Adrenal gland (tissue), 12 donors: ENCODE results near the gene NECAB3. TPM values are rescaled to one million over a fixed set of nuclear protein-coding genes. Genes with fewer than 3 reads are reported as not detected.

Experiments used
- DNase-seq, 7 donors: peaks; one replicate each; pipeline ENCODE4 v3.0.0-alpha.2; 2019 to 2020
- H3K27ac ChIP-seq, 5 donors: fragments of 200-600 bp; sonication (generic) in 4 of 5; 1 replicate in 3 of 5; 2 replicates in 2 of 5; pipeline versions ENCODE4 v1.5.1 to v1.8.0; 2016 to 2020; ENCODE audit warnings: mild to moderate bottlenecking in 1 of 5
- H3K27me3 ChIP-seq: fragments of 200-600 bp; 2 replicates; pipeline ENCODE4 v1.8.0; 2021
- H3K36me3 ChIP-seq, 2 donors: fragments of 200-600 bp; replicated peaks in 1 of 2; 1 replicate in 1 of 2; 2 replicates in 1 of 2; pipeline versions ENCODE4 v1.5.1 to v1.8.0; 2018 to 2022
- H3K4me1 ChIP-seq, 2 donors: fragments of 200-600 bp; replicated peaks in 1 of 2; 1 replicate in 1 of 2; 2 replicates in 1 of 2; pipeline versions ENCODE4 v1.5.1 to v1.8.0; 2018 to 2021
- H3K4me3 ChIP-seq, 4 donors: fragments of 200-600 bp; sonication (generic) in 3 of 4; one replicate each; pipeline ENCODE4 v1.5.1; 2016 to 2018
- H3K9me3 ChIP-seq, 3 donors: fragments of 200-600 bp; sonication (generic) in 1 of 3; replicated peaks in 1 of 3; 1 replicate in 2 of 3; 2 replicates in 1 of 3; pipeline versions ENCODE4 v1.5.1 to v1.8.0; 2016 to 2021
- POLR2A ChIP-seq, 2 donors: fragments of 450-650 bp; IDR thresholded peaks; one replicate each; pipeline ENCODE4 v1.6.1; 2017; ENCODE audit warnings: antibody characterized with exemption in 2 of 2, mild to moderate bottlenecking in 2 of 2, moderate library complexity in 1 of 2
- WGBS, 4 donors: extraction: QIAGEN DNeasy Blood & Tissue Kit in 2 of 4; methylation state at CpG; one replicate each; pipeline versions ENCODE4 v1.1.5 to v1.1.7; 2013 to 2017; 5-methylcytosine and 5-hydroxymethylcytosine counted together
- intact Hi-C, 2 donors: fragments of 100-400 bp; cut with DNase I; formaldehyde crosslinking; loops; one replicate each; pipeline versions ENCODE4 v1.14.1 to v1.15.0; 2022 to 2023
- polyA plus RNA-seq, 3 donors: library from polyadenylated mRNA; stranded (reverse); fragments of 200-250 nt in 2 of 3; fragments of 350-450 nt in 1 of 3; fragmentation: Illumina TruSeq in 1 of 3; extraction: RNeasy Lipid Tissue Mini Kit (QIAGEN cat#74804) in 1 of 3; gene quantifications; one replicate each; pipeline ENCODE4 v1.2.3, GENCODE V29; 2013 to 2014
- total RNA-seq, 9 donors: library from RNA; depleted of rRNA in 4 of 9; stranded (reverse); fragments of >200 nt in 4 of 9; fragments of 120-200 nt in 1 of 9; fragmentation: NEBNext Ultra II Directional in 1 of 9; extraction: Animal tissue kit (Norgen Biotek cat#: 25700) in 1 of 9; gene quantifications; one replicate each; pipeline versions ENCODE4 v1.1.0 to v1.2.4, GENCODE V29; 2013 to 2023
- TF ChIP-seq, protein P1 (sequence below), 6 experiments: fragments of 450-650 bp in 4 of 6; fragments of 200-600 bp in 2 of 6; sonication (generic) in 1 of 6; IDR thresholded peaks; 1 replicate in 5 of 6; 2 replicates in 1 of 6; pipeline versions ENCODE4 v1.5.1 to v1.8.0; 2016 to 2021; ENCODE audit warnings: antibody characterized with exemption in 6 of 6, mild to moderate bottlenecking in 2 of 6, moderate library complexity in 1 of 6
- donor health status: healthy with polysubstance abuse.
- donor health status: Bipolar disorder and iron deficiency.
- donor health status: DM: yes; HTN: yes; CAD: no.
- donor health status: DM: no; HTN: no; CAD: no.
- donor health status: DM: no; HTN: no; CAD: no.
- donor health status: DM: yes; HTN: yes; CAD: no.

NECAB3 gene
- total and polyA plus RNA-seq, 12 donors = 23.4 to 279 (median 142) TPM

DNA sequence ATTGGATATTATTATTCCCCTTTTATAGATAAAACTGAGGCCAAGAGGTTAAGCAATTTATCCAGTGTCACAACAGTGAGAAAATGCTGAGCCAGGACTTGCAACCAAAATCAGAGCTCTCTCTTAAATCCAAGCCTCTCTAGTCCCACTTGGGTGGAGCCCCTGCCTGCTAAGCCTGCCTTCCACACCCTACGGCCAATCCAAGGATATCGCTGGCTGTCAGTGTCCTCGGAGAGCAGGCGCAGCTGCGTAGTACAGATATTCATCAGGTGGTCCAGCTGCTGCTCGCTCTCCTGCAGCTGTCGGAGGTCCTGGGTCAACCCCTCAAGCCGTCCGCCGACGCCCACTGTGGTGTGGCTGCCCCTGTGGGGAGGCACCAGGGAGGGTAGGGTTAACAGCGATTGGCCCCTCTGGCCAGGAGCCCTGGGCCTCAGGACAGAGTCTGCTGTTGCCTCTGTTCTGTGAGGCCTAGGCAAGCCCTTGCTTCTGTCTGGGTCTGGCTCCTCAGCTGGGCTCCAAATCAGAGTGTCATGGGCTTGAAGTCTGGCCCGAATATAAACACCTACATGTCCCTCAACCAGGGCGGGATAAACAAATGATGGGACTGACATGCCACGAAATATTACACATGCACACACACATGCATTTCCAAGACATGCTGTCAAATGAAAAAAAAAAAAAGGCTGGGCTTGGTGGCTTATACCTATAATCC is 3.9 kb upstream of the NECAB3 start:
- Histone ChIP-seq H3K4me3 (no peak overlapping the region), H3K9me3 (no peaks in the 10 kb centered on the region), H3K4me1 (peaks cover 24 to 26% of the 10 kb centered on the region in 2 donors), H3K27ac (no peak overlapping the region), H3K27me3 (no peaks in the 10 kb centered on the region), H3K36me3 (no peaks in the 10 kb centered on the region)
- intact Hi-C loops = no loop called here
- no peak for DNase-seq
- TF ChIP-seq POLR2A (IDR thresholded peaks at IDR 0.05) = no peak
- TF ChIP-seq, protein P1, sequence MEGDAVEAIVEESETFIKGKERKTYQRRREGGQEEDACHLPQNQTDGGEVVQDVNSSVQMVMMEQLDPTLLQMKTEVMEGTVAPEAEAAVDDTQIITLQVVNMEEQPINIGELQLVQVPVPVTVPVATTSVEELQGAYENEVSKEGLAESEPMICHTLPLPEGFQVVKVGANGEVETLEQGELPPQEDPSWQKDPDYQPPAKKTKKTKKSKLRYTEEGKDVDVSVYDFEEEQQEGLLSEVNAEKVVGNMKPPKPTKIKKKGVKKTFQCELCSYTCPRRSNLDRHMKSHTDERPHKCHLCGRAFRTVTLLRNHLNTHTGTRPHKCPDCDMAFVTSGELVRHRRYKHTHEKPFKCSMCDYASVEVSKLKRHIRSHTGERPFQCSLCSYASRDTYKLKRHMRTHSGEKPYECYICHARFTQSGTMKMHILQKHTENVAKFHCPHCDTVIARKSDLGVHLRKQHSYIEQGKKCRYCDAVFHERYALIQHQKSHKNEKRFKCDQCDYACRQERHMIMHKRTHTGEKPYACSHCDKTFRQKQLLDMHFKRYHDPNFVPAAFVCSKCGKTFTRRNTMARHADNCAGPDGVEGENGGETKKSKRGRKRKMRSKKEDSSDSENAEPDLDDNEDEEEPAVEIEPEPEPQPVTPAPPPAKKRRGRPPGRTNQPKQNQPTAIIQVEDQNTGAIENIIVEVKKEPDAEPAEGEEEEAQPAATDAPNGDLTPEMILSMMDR (IDR thresholded peaks at IDR 0.05) = no peak
- WGBS, 4 donors = 83 to 94% (median 90%) methylated on average over 5 to 15 of the region's 15 CpGs

DNA sequence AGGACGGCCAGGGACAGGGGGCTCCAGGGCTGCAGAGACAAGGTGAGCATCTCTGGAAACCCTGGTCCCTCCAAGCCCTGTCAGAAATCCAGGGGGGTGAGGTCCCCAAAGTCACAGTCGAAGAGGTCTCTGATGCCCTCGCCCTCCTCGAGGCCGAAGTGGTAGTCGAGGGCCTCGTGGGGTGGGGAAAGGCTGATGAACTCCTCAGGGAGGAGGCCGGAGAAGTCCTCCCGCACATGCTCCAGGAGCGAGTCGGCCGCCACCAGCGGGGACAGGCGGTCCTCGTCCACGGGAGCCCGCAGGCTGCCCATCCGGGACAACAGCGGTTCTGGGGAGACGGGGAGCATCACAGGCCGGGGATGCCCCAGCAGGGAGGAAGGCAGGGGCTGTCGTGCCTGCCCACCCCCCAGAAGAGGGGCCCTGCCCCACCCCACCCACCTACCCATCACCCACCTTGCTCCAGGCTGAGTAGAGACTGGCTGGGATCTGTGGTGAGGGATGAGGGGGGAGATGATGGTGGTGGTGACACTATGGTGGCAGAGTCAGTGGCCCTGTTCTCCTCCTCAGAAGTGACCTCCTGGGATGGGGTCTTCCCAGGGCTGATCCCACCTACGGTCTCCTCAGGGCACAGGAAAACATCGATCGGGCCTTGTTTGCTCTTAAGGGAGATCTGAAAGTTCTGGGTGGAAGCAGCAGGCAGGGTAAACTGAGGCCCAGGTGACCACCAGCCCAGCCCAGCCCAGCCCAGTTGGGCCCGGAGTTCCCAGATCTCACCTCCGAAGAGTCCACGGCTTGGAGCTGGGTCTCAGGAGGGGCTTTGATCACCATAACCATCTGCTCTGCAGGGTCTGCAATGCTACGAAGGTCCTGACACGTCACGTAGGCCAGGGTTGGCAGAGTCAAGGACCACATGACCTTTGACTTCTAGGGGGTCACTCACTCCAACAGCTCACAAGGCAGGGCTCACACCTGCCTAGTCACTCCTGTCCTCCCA is 2.7 kb upstream of the NECAB3 start:
- WGBS, 4 donors = 90 to 95% (median 94%) methylated on average over 19 to 31 of the region's 31 CpGs
- Histone ChIP-seq H3K27ac (peak overlapping the region in 3 of 5 donors; percentile 89 to 97 (median 91)), H3K9me3 (no peaks in the 10 kb centered on the region), H3K4me3 (no peak overlapping the region), H3K36me3 (peaks cover 0 to under 1% of the 10 kb centered on the region in 2 donors), H3K4me1 (peaks cover 34 to 38% of the 10 kb centered on the region in 2 donors), H3K27me3 (no peaks in the 10 kb centered on the region)
- no peak for DNase-seq
- intact Hi-C loops = no loop called here
- TF ChIP-seq POLR2A (IDR thresholded peaks at IDR 0.05) = no peak
- TF ChIP-seq, protein P1 (IDR thresholded peaks at IDR 0.05) = no peak

DNA sequence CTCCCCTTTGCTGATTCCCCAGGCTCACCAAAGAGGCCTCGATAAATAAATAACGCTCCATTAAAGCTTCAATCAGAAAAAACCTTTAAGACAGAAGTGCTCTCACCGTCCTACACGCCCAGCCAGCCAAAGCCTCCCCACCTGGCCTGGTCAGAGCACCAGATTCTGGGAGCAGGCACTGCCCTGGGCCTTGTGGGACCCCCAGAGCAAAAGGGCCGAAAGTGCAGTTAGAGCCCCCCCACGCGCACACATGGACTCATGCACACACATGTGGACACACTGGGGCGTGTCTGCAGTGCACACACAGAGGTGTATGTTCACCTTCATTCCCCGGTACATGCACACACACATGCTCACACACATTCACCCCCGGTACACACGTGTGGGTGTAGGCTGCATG is 1.9 kb upstream of the NECAB3 start:
- DNase-seq = no peak
- Histone ChIP-seq H3K27me3 (no peaks in the 10 kb centered on the region), H3K4me1 (peaks cover 34 to 44% of the 10 kb centered on the region in 2 donors), H3K9me3 (no peaks in the 10 kb centered on the region), H3K4me3 (no peak overlapping the region), H3K27ac (peak overlapping the region; percentile 89 to 97 (median 95)), H3K36me3 (peaks cover 0 to 9% of the 10 kb centered on the region in 2 donors)
- TF ChIP-seq POLR2A (IDR thresholded peaks at IDR 0.05) = no peak
- TF ChIP-seq, protein P1 (IDR thresholded peaks at IDR 0.05) = no peak
- intact Hi-C loops = no loop called here
- WGBS, 4 donors = 77 to 87% (median 80%) methylated on average over 3 to 11 of the region's 11 CpGs
